HCT116 (cell line): ENCODE measurements around the gene HIVEP3. TPM values are rescaled to one million over a fixed set of nuclear protein-coding genes. Genes with fewer than 3 reads are reported as not detected.

ENCODE experiments used
- ATAC-seq: fragments of 200-7000 bp; cut with Tn5 transposase; 2 replicates; pipeline ENCODE4 v1.9.1; 2020; ENCODE audit warnings: mild to moderate bottlenecking, moderate library complexity
- BruUV-seq: library from RNA; stranded (reverse); fragments of 400-500 nt; replicated peaks from 2 replicates; lab custom pipeline; 2021; lab: Mats Ljungman, UMichigan
- CTCF ChIA-PET: fragments of 300-600 bp; sonication (Branson Sonifier 250); formaldehyde crosslinking; loops from one replicate; lab custom pipeline; 2021; ENCODE audit warnings: antibody characterized with exemption; lab: Charles Lee
- POLR2A ChIA-PET: fragments of 300-600, 350-600 bp; sonication (Branson Sonifier 250); formaldehyde crosslinking; loops from one replicate; lab custom pipeline; 2021; ENCODE audit warnings: antibody characterized with exemption; lab: Charles Lee
- RAD21 ChIA-PET, 2 experiments: fragments of 300-600 bp; sonication (Branson Sonifier 250); formaldehyde crosslinking; loops; one replicate each; lab custom pipeline; 2023; ENCODE audit warnings: low total read pairs in 2 of 2; ENCODE audit not compliant: uncharacterized antibody in 2 of 2, unreplicated experiment in 2 of 2, low non-redundant PET in 1 of 2; lab: Charles Lee
- DNase-seq: peaks from one replicate; pipeline ENCODE4 v3.0.0-alpha.2; 2010; ENCODE audit warnings: low read depth, low spot score
- H2AFZ ChIP-seq: fragments of 200-600 bp; shearing (Covaris generic), sonication (generic); 2 replicates; pipeline ENCODE4 v1.6.1; 2017; ENCODE audit warnings: low read depth, mixed run types, mixed read lengths, antibody characterized with exemption, low read length; ENCODE audit not compliant: poor library complexity, severe bottlenecking
- H3K27ac ChIP-seq: 2 replicates; pipeline ENCODE4 v1.5.1; 2012; ENCODE audit warnings: low read depth, low read length
- H3K27me3 ChIP-seq: fragments of 200-600 bp; sonication (generic); 2 replicates; pipeline ENCODE4 v1.6.1; 2016; ENCODE audit warnings: mixed run types, low read length, mixed read lengths; ENCODE audit not compliant: insufficient read depth
- H3K36me3 ChIP-seq, 2 experiments: fragments of 200-500 bp in 1 of 2; fragments of 200-600 bp in 1 of 2; sonication (Bioruptor generic) in 1 of 2; sonication (generic) in 1 of 2; 2 replicates each; pipeline versions ENCODE4 v1.5.1 to v1.6.1; 2014 to 2016; ENCODE audit warnings: low read length in 2 of 2, inconsistent platforms in 1 of 2, mixed read lengths in 1 of 2, mixed run types in 1 of 2; ENCODE audit not compliant: insufficient read depth in 2 of 2, control insufficient read depth in 1 of 2
- H3K4me1 ChIP-seq, 2 experiments: fragments of 200-600 bp in 1 of 2; sonication (generic) in 1 of 2; 2 replicates each; pipeline versions ENCODE4 v1.5.1 to v1.6.1; 2012 to 2017; ENCODE audit warnings: low read length in 2 of 2, inconsistent platforms in 1 of 2, mild to moderate bottlenecking in 1 of 2, mixed read lengths in 1 of 2, mixed run types in 1 of 2, moderate library complexity in 1 of 2; ENCODE audit not compliant: insufficient read depth in 2 of 2, control insufficient read depth in 1 of 2
- H3K4me2 ChIP-seq: fragments of 200-600 bp; sonication (generic); 2 replicates; pipeline ENCODE4 v1.6.1; 2017; ENCODE audit warnings: mixed run types, low read length, mixed read lengths
- H3K4me3 ChIP-seq, 2 experiments: fragments of 200-600 bp in 1 of 2; sonication (generic) in 1 of 2; replicated peaks in 1 of 2; 2 replicates each; pipeline ENCODE4 v1.5.1; 2011 to 2016; ENCODE audit warnings: low read length in 2 of 2, control low read depth in 1 of 2, low read depth in 1 of 2, mild to moderate bottlenecking in 1 of 2, mixed read lengths in 1 of 2, mixed run types in 1 of 2
- H3K79me2 ChIP-seq: fragments of 200-600 bp; sonication (generic); 2 replicates; pipeline ENCODE4 v1.6.1; 2017; ENCODE audit warnings: mild to moderate bottlenecking, mixed run types, low read length, moderate library complexity, mixed read lengths; ENCODE audit not compliant: insufficient read depth
- H3K9ac ChIP-seq: fragments of 200-600 bp; sonication (generic); 2 replicates; pipeline ENCODE4 v1.6.1; 2016; ENCODE audit warnings: low read length, mixed read lengths
- H3K9me2 ChIP-seq: fragments of 200-600 bp; sonication (generic), shearing (Covaris generic); 2 replicates; pipeline ENCODE4 v1.6.1; 2017; ENCODE audit warnings: mixed run types, mild to moderate bottlenecking, moderate library complexity; ENCODE audit not compliant: insufficient read depth
- H3K9me3 ChIP-seq, 2 experiments: fragments of 200-500 bp in 1 of 2; fragments of 200-600 bp in 1 of 2; sonication (Bioruptor generic) in 1 of 2; sonication (generic) in 1 of 2; 2 replicates each; pipeline ENCODE4 v1.6.1; 2014 to 2017; ENCODE audit warnings: low read length in 2 of 2, mixed read lengths in 2 of 2, inconsistent platforms in 1 of 2, low read depth in 1 of 2, mild to moderate bottlenecking in 1 of 2, mixed run types in 1 of 2, moderate library complexity in 1 of 2; ENCODE audit not compliant: control insufficient read depth in 1 of 2, insufficient read depth in 1 of 2
- H4K20me1 ChIP-seq: fragments of 200-600 bp; sonication (generic), shearing (Covaris generic); 2 replicates; pipeline ENCODE4 v1.6.1; 2017; ENCODE audit warnings: mixed run types, mild to moderate bottlenecking, moderate library complexity; ENCODE audit not compliant: insufficient read depth
- ATF3 ChIP-seq: IDR thresholded peaks from 2 replicates; pipeline ENCODE4 v1.6.1; 2012
- CBX3 ChIP-seq: IDR thresholded peaks from 2 replicates; pipeline ENCODE4 v1.6.1; 2012; ENCODE audit warnings: low read depth
- CEBPB ChIP-seq: IDR thresholded peaks from 2 replicates; pipeline ENCODE4 v1.6.1; 2012; ENCODE audit warnings: low read depth
- EZH2phosphoT487 ChIP-seq: fragments of 200-600 bp; IDR thresholded peaks from 2 replicates; pipeline ENCODE4 v1.6.1; 2018; ENCODE audit warnings: antibody characterized with exemption, borderline replicate concordance
- FOSL1 ChIP-seq: IDR thresholded peaks from 2 replicates; pipeline ENCODE4 v1.6.1; 2012; ENCODE audit warnings: low read depth
- MAX ChIP-seq: IDR thresholded peaks from 2 replicates; pipeline ENCODE4 v1.6.1; 2012
- POLR2A ChIP-seq: IDR thresholded peaks from 2 replicates; pipeline ENCODE4 v1.7.0; 2011; ENCODE audit warnings: borderline replicate concordance; ENCODE audit not compliant: insufficient read depth, insufficient read length; ENCODE audit errors: extremely low read depth
- POLR2AphosphoS5 ChIP-seq: IDR thresholded peaks from 2 replicates; pipeline ENCODE4 v1.6.1; 2011; ENCODE audit warnings: mild to moderate bottlenecking, low read depth, low read length, moderate library complexity
- RAD21 ChIP-seq: IDR thresholded peaks from 2 replicates; pipeline ENCODE4 v1.6.1; 2012; ENCODE audit warnings: low read depth, mild to moderate bottlenecking
- REST ChIP-seq: IDR thresholded peaks from 2 replicates; pipeline ENCODE4 v1.6.1; 2012; ENCODE audit warnings: low read depth
- SIN3A ChIP-seq: IDR thresholded peaks from 2 replicates; pipeline ENCODE4 v1.6.1; 2012; ENCODE audit warnings: low read depth
- TCF7L2 ChIP-seq: IDR thresholded peaks from 2 replicates; pipeline ENCODE4 v1.7.0; 2011; ENCODE audit warnings: borderline replicate concordance, inconsistent platforms; ENCODE audit not compliant: insufficient read depth, insufficient read length; ENCODE audit errors: extremely low read depth
- YY1 ChIP-seq: IDR thresholded peaks from 2 replicates; pipeline ENCODE4 v1.6.1; 2011; ENCODE audit warnings: low read length, low read depth, moderate library complexity, mild to moderate bottlenecking; ENCODE audit not compliant: insufficient replicate concordance; ENCODE audit errors: extremely low read depth
- ZFX ChIP-seq: fragments of 450-650 bp; IDR thresholded peaks from 2 replicates; pipeline ENCODE4 v1.6.1; 2017
- intact Hi-C: fragments of 100-400 bp; cut with micrococcal nuclease; formaldehyde crosslinking; loops from 2 replicates; pipeline ENCODE4 v1.10.0; 2022
- total RNA-seq: library from RNA; stranded (reverse); gene quantifications from one replicate; pipeline ENCODE4 v1.2.1, GENCODE V29; 2021; ENCODE audit not compliant: unreplicated experiment

The HIVEP3 gene
- total RNA-seq, 1 experiment from 2014 or later = 7.1 TPM

GRCh38 chr1:41533016-41533730 lies 385.5 kb downstream of the HIVEP3 start:
- CTCF ChIA-PET = no interaction called here
- H3K27me3 ChIP-seq = no peaks in the 10 kb centered on the region
- intact Hi-C loops = no loop called here

More at GRCh38 chr1:41533016-41533730, 385.5 kb downstream of the HIVEP3 start:
- H3K4me1 ChIP-seq = no peaks in the 10 kb centered on the region; a peak in 1 of 4 replicates
- H3K79me2 ChIP-seq = no peaks in the 10 kb centered on the region
- DNase-seq = no peak
- H3K9me2 ChIP-seq = no peaks in the 10 kb centered on the region
- no TSS peak for BruUV-seq
- ATAC-seq = no peak
- no peaks in the 10 kb centered on the region for H3K9me3 ChIP-seq
- no peak overlapping the region for H3K4me3 ChIP-seq
- no peaks in the 10 kb centered on the region for H4K20me1 ChIP-seq
- TF ChIP-seq FOSL1 (no peak), CBX3 (no peak), TCF7L2 (no peak), ZFX (no peak), EZH2phosphoT487 (no peak), CEBPB (no peak), SIN3A (no peak), POLR2AphosphoS5 (no peak), RAD21 (no peak), MAX (no peak), YY1 (no peak), ATF3 (no peak), POLR2A (no peak), REST (no peak)
- TF ChIP-seq, all 23 proteins: peak for 0
- Histone ChIP-seq H3K36me3 (no peaks in the 10 kb centered on the region), H3K9ac (no peak overlapping the region), H2AFZ (no peak overlapping the region), H3K4me2 (no peak overlapping the region), H3K27ac (no peak overlapping the region)
- ChIA-PET RAD21 (no interaction called here), POLR2A (no interaction called here)
